LNCaP clone FGC (cell line): ENCODE results near the gene FOXE1.

Source experiments
- DNase-seq: peaks from one replicate; pipeline ENCODE4 v3.0.0-alpha.2; 2011; ENCODE audit warnings: low read depth
- H3K4me3 ChIP-seq: 2 replicates; pipeline ENCODE4 v1.5.1; 2011; ENCODE audit warnings: mild to moderate bottlenecking, low read depth, low read length, control low read depth
- CTCF ChIP-seq: IDR thresholded peaks from 2 replicates; pipeline ENCODE4 v1.5.1; 2012; ENCODE audit warnings: mild to moderate bottlenecking; ENCODE audit not compliant: control insufficient read depth, insufficient read depth; ENCODE audit errors: extremely low read depth

FOXE1 gene

DNA sequence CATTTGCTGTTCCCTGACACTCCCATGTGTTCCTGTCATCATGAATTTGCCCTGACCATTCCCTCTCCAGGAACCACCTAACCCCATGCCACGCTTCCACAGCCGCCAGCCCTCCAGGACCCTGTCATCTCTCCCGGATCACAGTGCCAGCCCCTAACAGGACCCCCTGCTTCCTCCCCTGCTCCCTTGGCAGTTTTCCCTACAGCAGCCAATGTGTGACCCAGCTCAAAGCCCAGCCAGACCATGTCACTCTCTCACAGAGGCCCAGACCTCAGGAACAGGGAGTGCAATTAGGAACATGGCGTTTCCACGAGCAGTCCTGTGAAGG is 8.1 kb downstream of the FOXE1 start:
- no peak for DNase-seq
- TF ChIP-seq CTCF = no peak

GRCh38 chr9:97863314-97863713 is 10.3 kb downstream of the FOXE1 start:
- no peak for DNase-seq
- no peak overlapping the region for H3K4me3 ChIP-seq
- no peak for TF ChIP-seq CTCF

More for the DNA sequence above, 8.1 kb downstream of the FOXE1 start:
- H3K4me3 ChIP-seq = no peak overlapping the region

DNA sequence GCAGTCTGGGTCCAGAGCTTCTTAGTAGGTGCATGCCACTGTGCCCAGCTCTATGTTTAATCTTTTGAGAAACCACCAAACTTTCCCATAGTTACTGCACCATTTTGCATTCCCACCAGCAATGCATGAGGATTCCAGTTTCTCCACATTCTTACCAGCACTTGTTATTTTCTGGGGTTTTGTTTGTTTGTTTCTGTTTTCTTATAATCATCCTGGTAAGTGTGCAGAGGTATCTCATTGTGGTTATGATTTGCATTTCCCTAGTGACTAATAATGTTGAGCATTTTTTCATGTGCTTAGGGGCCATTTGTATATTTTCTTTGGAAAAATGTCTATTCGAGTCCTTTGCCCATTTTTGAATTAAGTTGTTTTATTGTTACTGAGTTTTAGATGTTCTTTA is 11.4 kb downstream of the FOXE1 start:
- TF ChIP-seq CTCF = no peak
- no peak for DNase-seq
- H3K4me3 ChIP-seq = no peak overlapping the region

DNA sequence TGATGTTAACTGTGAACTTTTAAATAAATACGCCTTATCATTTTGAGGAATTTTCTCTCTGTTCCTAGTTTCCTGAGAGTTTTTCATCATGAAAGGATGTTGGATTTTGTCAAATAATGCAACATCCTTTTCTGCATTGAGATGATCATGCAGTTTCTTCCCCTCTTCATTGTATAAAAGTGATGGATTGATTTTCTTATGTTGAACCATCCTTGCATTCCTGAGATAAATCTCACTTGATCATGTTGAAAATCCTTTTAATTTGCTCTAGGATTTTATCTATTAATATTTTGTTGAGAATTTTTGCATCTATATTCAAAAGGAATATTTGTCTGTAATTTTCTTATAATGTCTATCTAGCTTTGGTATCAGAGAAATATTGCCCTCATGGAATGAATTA is 13.3 kb downstream of the FOXE1 start:
- DNase-seq = no peak
- TF ChIP-seq CTCF = no peak
- no peak overlapping the region for H3K4me3 ChIP-seq

GRCh38 chr9:97866848-97867247 is 13.8 kb downstream of the FOXE1 start:
- no peak for DNase-seq
- TF ChIP-seq CTCF = no peak

DNA sequence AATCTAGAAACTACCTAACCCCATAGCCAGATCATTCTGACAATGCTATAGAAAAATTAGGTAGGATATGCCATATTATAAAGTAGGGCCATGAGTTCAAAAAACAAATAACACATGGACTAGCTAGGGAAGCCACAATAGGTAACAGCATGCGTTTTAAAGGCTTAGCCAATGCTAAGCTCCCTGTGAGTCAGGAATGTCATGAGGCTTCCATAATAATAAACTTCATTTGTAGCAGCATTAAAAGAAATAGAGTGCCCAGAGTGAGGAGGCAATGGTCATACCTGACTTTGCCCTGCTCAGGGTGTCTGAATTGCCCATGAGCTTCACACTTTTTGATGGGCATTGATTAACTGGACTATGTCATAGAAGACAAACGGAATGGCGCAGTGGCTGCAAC is 15.8 kb downstream of the FOXE1 start:
- DNase-seq = no peak
- TF ChIP-seq CTCF = no peak
- no peak overlapping the region for H3K4me3 ChIP-seq

More at GRCh38 chr9:97866848-97867247, 13.8 kb downstream of the FOXE1 start:
- H3K4me3 ChIP-seq = no peak overlapping the region

- no peak overlapping the region for H3K4me3 ChIP-seq
- no peak for TF ChIP-seq CTCF
- no peak for DNase-seq
Observed at GRCh38 chr9:97873425-97873824, 20.4 kb downstream of the FOXE1 start.
